GM12875 (cell line): ENCODE results near the gene LCAT.

Source experiments
- H3K4me3 ChIP-seq: one replicate; pipeline ENCODE4 v1.5.1; 2011; ENCODE audit warnings: low read depth, low read length, control low read depth
- TF ChIP-seq, protein P1 (sequence below): IDR thresholded peaks from 2 replicates; pipeline ENCODE4 v1.5.1; 2011; ENCODE audit warnings: low read depth, mild to moderate bottlenecking, control low read depth, inconsistent platforms, low read length, moderate library complexity, borderline replicate concordance; ENCODE audit not compliant: insufficient read depth

LCAT gene

DNA sequence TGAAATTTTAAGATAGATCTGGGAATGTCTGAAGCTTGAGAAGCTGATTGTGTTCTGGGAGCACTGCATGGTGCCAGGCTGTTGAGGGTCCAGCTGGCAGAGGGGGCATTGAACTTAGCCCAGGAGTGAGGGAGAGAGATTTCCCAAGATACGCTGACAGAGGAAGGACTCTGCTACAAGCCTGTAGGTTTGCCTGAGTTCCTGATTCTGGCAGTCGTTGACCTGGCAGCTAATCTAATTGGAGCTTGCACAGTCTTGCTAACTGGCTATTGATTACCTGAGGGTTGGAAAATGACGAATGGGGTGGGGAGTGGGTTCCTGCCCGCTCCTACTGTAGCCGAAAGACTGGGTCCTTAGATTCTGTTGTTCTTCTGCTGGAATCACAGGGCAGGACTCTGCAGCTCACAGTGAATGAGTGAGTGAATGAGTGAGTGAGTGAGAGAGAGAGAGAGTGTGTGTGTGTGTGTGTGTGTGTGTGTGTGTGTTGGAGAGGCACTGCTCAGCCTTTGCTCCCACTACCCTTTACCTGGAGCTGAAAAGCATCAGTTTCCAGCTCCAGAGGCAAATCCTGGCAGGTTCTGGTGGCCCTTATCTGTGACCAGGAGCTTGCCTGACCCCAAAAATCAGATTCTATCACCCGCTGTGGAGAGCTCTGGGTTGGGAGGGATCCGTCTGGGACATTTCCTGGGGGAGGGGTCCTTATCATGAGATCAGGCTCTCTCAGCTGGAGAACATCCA is 29.0 kb downstream of the LCAT start:
- TF ChIP-seq, protein P1, sequence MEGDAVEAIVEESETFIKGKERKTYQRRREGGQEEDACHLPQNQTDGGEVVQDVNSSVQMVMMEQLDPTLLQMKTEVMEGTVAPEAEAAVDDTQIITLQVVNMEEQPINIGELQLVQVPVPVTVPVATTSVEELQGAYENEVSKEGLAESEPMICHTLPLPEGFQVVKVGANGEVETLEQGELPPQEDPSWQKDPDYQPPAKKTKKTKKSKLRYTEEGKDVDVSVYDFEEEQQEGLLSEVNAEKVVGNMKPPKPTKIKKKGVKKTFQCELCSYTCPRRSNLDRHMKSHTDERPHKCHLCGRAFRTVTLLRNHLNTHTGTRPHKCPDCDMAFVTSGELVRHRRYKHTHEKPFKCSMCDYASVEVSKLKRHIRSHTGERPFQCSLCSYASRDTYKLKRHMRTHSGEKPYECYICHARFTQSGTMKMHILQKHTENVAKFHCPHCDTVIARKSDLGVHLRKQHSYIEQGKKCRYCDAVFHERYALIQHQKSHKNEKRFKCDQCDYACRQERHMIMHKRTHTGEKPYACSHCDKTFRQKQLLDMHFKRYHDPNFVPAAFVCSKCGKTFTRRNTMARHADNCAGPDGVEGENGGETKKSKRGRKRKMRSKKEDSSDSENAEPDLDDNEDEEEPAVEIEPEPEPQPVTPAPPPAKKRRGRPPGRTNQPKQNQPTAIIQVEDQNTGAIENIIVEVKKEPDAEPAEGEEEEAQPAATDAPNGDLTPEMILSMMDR = no peak
- no peak overlapping the region for H3K4me3 ChIP-seq

DNA sequence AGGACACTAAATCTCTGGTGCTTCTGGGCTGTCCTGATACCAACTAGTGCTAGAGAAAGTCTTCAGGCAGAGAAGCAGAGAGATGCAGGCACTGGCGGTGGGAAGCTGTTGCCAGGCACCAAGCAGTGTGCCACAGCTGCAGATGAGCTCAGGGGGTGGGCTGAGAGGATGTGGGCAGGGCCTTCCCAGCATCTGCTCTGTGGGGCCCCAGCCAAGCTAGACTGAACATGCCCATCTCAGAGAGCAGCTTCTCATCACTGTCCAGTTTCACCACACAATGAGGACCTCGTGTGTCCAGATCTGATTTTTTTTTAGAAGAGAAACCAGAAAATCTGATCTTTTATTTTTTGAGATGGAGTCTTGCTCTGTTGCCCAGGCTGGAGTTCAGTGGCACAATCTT is 33.8 kb downstream of the LCAT start:
- TF ChIP-seq, protein P1 = no peak
- H3K4me3 ChIP-seq = no peak overlapping the region

DNA sequence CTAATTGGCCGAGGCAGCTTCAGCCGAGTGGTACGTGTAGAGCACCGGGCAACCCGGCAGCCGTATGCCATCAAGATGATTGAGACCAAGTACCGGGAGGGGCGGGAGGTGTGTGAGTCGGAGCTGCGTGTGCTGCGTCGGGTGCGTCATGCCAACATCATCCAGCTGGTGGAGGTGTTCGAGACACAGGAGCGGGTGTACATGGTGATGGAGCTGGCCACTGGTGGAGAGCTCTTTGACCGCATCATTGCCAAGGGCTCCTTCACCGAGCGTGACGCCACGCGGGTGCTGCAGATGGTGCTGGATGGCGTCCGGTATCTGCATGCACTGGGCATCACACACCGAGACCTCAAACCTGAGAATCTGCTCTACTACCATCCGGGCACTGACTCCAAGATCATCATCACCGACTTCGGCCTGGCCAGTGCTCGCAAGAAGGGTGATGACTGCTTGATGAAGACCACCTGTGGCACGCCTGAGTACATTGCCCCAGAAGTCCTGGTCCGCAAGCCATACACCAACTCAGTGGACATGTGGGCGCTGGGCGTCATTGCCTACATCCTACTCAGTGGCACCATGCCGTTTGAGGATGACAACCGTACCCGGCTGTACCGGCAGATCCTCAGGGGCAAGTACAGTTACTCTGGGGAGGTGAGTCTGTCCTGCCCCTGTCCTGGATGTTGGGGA is 34.7 kb downstream of the LCAT start:
- H3K4me3 ChIP-seq = no peak overlapping the region

DNA sequence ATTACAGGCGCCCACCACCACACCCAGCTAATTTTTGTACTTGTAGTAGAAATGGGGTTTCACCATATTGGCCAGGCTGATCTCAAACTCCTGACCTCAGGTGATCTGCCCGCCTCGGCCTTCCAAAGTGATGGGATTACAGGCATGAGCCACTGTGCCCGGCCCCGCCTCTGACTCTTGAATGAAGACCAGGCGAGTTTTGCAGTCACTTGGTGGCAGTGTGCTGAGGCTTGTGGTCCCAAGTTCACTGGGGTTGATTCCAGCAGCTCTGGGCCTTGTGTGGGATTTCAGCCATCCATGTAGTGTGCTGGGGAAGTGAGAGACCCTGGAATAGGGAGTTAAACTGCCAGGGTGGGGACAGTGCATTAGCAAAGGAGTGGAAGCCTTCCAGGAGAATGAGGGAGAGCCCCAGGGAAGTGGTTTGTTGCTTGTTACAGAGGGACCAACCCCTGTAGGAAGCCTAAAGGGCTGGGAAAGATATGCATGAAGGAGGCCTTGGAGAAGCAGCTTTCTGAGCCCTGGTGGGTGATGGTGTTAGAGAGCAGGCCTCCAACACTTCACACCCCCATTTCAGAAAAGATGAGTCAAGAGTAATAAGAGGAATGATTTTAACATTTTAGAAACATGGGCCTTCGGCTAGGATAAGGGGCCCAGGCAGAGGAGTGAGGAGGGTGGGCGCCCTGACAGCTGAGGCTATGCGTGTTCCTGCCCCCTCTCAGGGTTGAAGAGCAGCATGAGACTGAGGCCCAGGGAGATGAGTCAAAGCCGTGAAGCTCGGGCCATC is 36.3 kb downstream of the LCAT start:
- TF ChIP-seq, protein P1 = no peak
- H3K4me3 ChIP-seq = no peak overlapping the region

More for the DNA sequence above, 34.7 kb downstream of the LCAT start:
- TF ChIP-seq, protein P1 = no peak

DNA sequence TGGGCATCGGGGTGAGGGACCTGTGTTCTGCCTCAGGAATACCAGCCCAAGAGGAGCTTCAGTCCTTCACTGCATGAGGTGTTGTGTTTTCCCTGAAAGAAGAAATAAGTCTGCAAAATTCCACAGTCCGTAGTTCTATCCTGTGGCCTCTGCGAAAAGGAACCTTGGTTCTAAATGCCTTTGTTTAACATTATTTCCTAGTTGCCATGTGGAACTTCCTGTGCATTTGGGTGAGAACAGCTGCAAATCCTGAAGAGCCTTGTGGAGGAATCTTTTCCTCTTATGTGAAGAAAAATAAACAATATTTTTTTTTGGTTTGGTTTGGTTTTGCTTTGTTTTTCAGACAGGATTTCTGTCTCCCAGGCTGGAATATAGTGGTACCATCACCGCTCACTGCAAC is 41.1 kb downstream of the LCAT start:
- H3K4me3 ChIP-seq = no peak overlapping the region
- TF ChIP-seq, protein P1 = no peak

DNA sequence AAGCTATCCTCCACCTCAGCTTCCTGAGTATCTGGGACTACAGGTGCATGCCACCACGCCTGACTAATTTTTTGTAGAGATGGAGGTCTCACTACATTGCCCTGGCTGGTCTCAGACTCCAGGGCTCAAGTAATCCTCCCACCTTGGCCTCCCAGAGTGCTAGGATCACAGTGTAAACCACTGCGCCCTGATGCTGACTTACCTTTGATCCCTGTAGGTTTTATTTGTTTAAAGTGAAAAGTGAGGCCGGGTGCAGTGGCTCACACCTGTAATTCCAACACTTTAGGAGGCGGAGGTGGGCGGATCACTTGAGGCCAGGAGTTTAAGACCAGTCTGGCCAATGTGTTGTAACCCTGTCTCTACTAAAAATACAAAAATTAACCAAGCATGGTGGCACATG is 42.2 kb downstream of the LCAT start:
- H3K4me3 ChIP-seq = no peak overlapping the region
- TF ChIP-seq, protein P1 = no peak
